UCSD-AML1 (cell line): Measurements from ENCODE around the gene NOL4L.

Experiments
- DNase-seq: peaks from one replicate; lab custom pipeline; 2025; ENCODE audit not compliant: unreplicated experiment; lab: John Stamatoyannopoulos, UW

Gene NOL4L

DNA sequence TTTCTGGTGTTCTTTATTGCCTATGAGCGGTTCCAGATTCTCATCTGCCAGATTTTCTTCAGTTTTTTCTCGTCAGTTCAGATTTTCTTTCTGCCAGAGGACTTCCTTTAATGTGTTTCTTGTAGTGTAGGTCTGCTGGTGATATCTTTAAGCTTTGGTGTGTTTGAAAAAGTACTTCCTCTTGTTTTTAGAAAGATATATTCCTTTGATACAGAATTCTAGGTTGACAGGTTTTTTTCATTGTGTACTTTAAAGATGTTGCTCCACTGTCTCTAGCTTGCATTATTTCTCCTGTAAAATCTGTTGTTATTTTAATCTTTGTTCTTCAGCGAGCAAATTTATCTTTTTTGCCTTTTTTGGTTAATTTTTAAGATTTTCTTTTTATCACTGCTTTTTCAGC is 190.1 kb downstream of the NOL4L start:
- no peak for DNase-seq
